Measurements from ENCODE around the gene RAE1.

- no peak for TF ChIP-seq CTCF (IDR thresholded peaks at IDR 0.05)
- TF ChIP-seq POLR2A (IDR thresholded peaks at IDR 0.05) = no peak
These were observed 27.7 kb downstream of the RAE1 start for GRCh38 chr20:57378646-57379262.

Measured in esophagus squamous epithelium (tissue), 4 donors.